ENCODE measurements around the gene TAPBPL.
"Not testable (repeated sequence)": the region's sequence is repeated elsewhere in the genome, so short reads cannot be mapped to it uniquely, and the experiment has no call there.

The TAPBPL gene

GRCh38 chr12:6494258-6494743, 42.5 kb downstream of the TAPBPL start:
- DNase-seq = peak; percentile 2

- no peak for DNase-seq
These were observed 43.1 kb downstream of the TAPBPL start for GRCh38 chr12:6494968-6495367.

- not testable (repeated sequence) for DNase-seq
These were observed 45.4 kb downstream of the TAPBPL start for GRCh38 chr12:6497291-6497690.

DNA sequence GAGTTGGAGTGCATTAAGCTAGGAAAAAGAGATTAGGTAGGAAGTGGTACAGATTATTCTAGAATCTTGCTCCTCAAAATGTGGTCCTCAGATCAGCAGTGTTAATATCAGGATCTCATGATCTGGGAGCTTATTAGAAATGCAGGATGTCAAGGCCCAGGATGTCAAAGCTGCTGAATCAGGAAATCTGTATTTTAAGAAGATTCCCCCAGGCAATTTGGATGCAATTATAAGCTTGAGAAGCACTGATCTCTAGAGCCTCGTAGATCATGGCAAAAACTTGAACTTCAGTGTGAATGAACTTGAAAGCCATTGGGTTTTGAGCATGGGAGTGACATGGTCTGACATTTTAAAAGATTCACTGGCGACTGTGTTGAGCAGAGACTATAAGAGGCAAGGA, 48.6 kb downstream of the TAPBPL start:
- DNase-seq = no peak

GRCh38 chr12:6507102-6507998, 55.5 kb downstream of the TAPBPL start:
- DNase-seq = no peak

DNA sequence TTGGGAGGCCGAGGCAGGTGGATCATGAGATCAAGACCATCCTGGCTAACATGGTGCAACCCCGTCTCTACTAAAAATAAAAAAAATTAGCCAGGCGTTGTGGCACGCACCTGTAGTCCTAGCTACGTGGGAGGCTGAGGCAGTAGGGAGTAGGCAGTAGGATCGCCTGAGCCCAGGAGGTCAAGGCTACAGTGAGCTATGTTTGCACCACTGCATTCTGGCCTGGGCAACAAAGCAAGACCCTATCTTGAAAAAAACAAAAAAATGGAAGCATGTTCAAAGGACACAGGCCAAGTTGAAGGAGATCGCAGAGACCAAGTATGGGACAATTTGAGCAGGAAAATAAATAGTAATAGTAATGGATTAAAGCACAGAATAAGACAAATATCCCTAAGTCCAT, 56.2 kb downstream of the TAPBPL start:
- DNase-seq = no peak

Data from NCI-H1417 treated with DMSO at 0.1 percent for 48 hours (cell line).